Stomach (tissue), 9 donors: ENCODE results near the gene ALG9. TPM values are rescaled to one million over a fixed set of nuclear protein-coding genes. Genes with fewer than 3 reads are reported as not detected.

ENCODE experiments used
- DNase-seq, 2 donors: peaks; one replicate each; pipeline versions ENCODE4 v3.0.0 to v3.0.0-alpha.2; 2013 to 2019
- H3K27ac ChIP-seq, 5 donors: fragments of 200-600 bp in 4 of 5; sonication (generic) in 4 of 5; one replicate each; pipeline ENCODE4 v1.5.1; 2013 to 2019; ENCODE audit warnings: mild to moderate bottlenecking in 1 of 5, moderate library complexity in 1 of 5
- H3K27me3 ChIP-seq, 3 donors: fragments of 200-600 bp; sonication (generic); one replicate each; pipeline ENCODE4 v1.5.1; 2017 to 2019; ENCODE audit warnings: mixed run types in 1 of 3
- H3K36me3 ChIP-seq, 4 donors: fragments of 200-600 bp; sonication (generic); 1 replicate in 3 of 4; 2 replicates in 1 of 4; pipeline ENCODE4 v1.5.1; 2016 to 2019
- H3K4me1 ChIP-seq, 4 donors: fragments of 200-600 bp; sonication (generic); one replicate each; pipeline ENCODE4 v1.5.1; 2016 to 2019
- H3K4me3 ChIP-seq, 4 donors: fragments of 200-600 bp; sonication (generic) in 3 of 4; one replicate each; pipeline ENCODE4 v1.5.1; 2016 to 2019; ENCODE audit warnings: mild to moderate bottlenecking in 1 of 4
- H3K9me3 ChIP-seq, 4 donors: fragments of 200-600 bp; sonication (generic); one replicate each; pipeline ENCODE4 v1.5.1; 2016 to 2019
- CTCF ChIP-seq, 7 experiments: fragments of 450-650 bp in 4 of 7; fragments of 200-600 bp in 3 of 7; sonication (generic) in 3 of 7; IDR thresholded peaks; one replicate each; pipeline ENCODE4 v1.5.1; 2016 to 2019; ENCODE audit warnings: antibody characterized with exemption in 7 of 7, control low read depth in 2 of 7, mild to moderate bottlenecking in 1 of 7
- EP300 ChIP-seq: sonication (generic); formaldehyde crosslinking; IDR thresholded peaks from one replicate; pipeline ENCODE4 v1.6.1; 2017; ENCODE audit warnings: antibody characterized with exemption
- POLR2A ChIP-seq, 4 donors: fragments of 450-650 bp; IDR thresholded peaks; one replicate each; pipeline ENCODE4 v1.6.1; 2016; ENCODE audit warnings: antibody characterized with exemption in 4 of 4, control low read depth in 2 of 4, mild to moderate bottlenecking in 1 of 4, moderate library complexity in 1 of 4
- POLR2AphosphoS5 ChIP-seq, 3 donors: sonication (generic); formaldehyde crosslinking; IDR thresholded peaks; one replicate each; pipeline ENCODE4 v1.6.1; 2016; ENCODE audit warnings: antibody characterized with exemption in 3 of 3
- WGBS, 5 donors: extraction: QIAGEN DNeasy Blood & Tissue Kit in 3 of 5; methylation state at CpG; one replicate each; pipeline versions ENCODE4 v1.1.5 to v1.1.7; 2013 to 2018; 5-methylcytosine and 5-hydroxymethylcytosine counted together
- intact Hi-C: fragments of 100-400 bp; cut with DNase I; formaldehyde crosslinking; loops from one replicate; pipeline ENCODE4 v1.15.1; 2023; ENCODE audit warnings: low total_unique reads
- polyA plus RNA-seq, 3 donors: library from polyadenylated mRNA; stranded (reverse); fragments of 200-250 nt; gene quantifications; one replicate each; pipeline ENCODE4 v1.2.3, GENCODE V29; 2013
- total RNA-seq, 5 donors: library from RNA; depleted of rRNA; stranded (reverse); fragments of >200 nt; gene quantifications; one replicate each; pipeline versions ENCODE4 v1.1.0 to v1.2.3, GENCODE V29; 2014 to 2016
- donor health status: healthy with polysubstance abuse.
- donor health status: Bipolar disorder and iron deficiency.
- donor health status: healthy.

The ALG9 gene
- total and polyA plus RNA-seq, 8 donors: 11.9 to 53.7 (median 25.5) TPM

- Histone ChIP-seq H3K27ac (peak overlapping the region; percentile 49 to 94 (median 85)), H3K9me3 (no peaks in the 10 kb centered on the region), H3K4me1 (peaks cover 0 to 43% (median 16%) of the 10 kb centered on the region in 4 donors), H3K4me3 (peak overlapping the region; percentile 46 to 57 (median 51)), H3K36me3 (peaks cover 0 to 6% (median 0%) of the 10 kb centered on the region in 4 donors), H3K27me3 (peaks cover 0 to 19% (median 10%) of the 10 kb centered on the region in 3 donors)
- intact Hi-C loops: no loop called here
- TF ChIP-seq POLR2A (IDR thresholded peaks at IDR 0.05) (no peak), POLR2AphosphoS5 (IDR thresholded peaks at IDR 0.05) (no peak), EP300 (no peak), CTCF (IDR thresholded peaks at IDR 0.05) (no peak)
- 57 to 76% (median 73%) methylated on average over 21 to 24 of the region's 24 CpGs for WGBS, 5 donors
- DNase-seq: peak in 1 of 2 donors; percentile 48
These were observed 41.9 kb upstream of the ALG9 start for GRCh38 chr11:111913031-111913861.

GRCh38 chr11:111912535-111912934, 41.2 kb upstream of the ALG9 start, which contains the start of gene HSPB2:
HSPB2 (plus strand) TSS chr11:111912734; CDS start chr11:111912830, 96 bp downstream.
- DNase-seq: peak in 1 of 2 donors; percentile 51
- peaks cover 0 to 19% (median 10%) of the 10 kb centered on the region in 3 donors for H3K27me3 ChIP-seq
- H3K4me3 ChIP-seq: peak within 1 kb of the TSS; percentile 46 to 57 (median 51)
- peaks cover 0 to 13% (median 0%) of the 10 kb centered on the region in 4 donors for H3K36me3 ChIP-seq
- peaks cover 0 to 38% (median 13%) of the 10 kb centered on the region in 4 donors for H3K4me1 ChIP-seq
- TF ChIP-seq EP300 (no peak), POLR2A (IDR thresholded peaks at IDR 0.05) (no peak), CTCF (IDR thresholded peaks at IDR 0.05) (no peak)
- WGBS, 5 donors: 9 to 17% (median 16%) methylated on average over 9 to 26 of the region's 26 CpGs
- H3K9me3 ChIP-seq: no peaks in the 10 kb centered on the region
- peak within 1 kb of the TSS; percentile 49 to 94 (median 85) for H3K27ac ChIP-seq
- intact Hi-C loops: no loop called here

GRCh38 chr11:111911563-111912401, 40.4 kb upstream of the ALG9 start, which contains the start of gene CRYAB:
CRYAB (minus strand) TSS chr11:111911770; CDS start chr11:111911724, 46 bp downstream.
- Histone ChIP-seq H3K4me1 (peaks cover 0 to 38% (median 13%) of the 10 kb centered on the region in 4 donors), H3K27ac (peak within 1 kb of the TSS; percentile 31 to 94 (median 85)), H3K27me3 (peaks cover 0 to 19% (median 10%) of the 10 kb centered on the region in 3 donors), H3K4me3 (peak within 1 kb of the TSS; percentile 46 to 57 (median 51)), H3K9me3 (no peaks in the 10 kb centered on the region), H3K36me3 (peaks cover 0 to 13% (median 0%) of the 10 kb centered on the region in 4 donors)
- intact Hi-C loops: no loop called here
- peak; percentile 39 to 88 for DNase-seq
- TF ChIP-seq POLR2AphosphoS5 (IDR thresholded peaks at IDR 0.05) (peak; percentile 52 to 80 (median 66)), POLR2A (IDR thresholded peaks at IDR 0.05) (peak in 1 of 4 donors; percentile 58), CTCF (IDR thresholded peaks at IDR 0.05) (no peak), EP300 (no peak)
- 35 to 52% (median 49%) methylated on average over 15 to 17 of the region's 17 CpGs for WGBS, 5 donors
